Activated CD4-positive, alpha-beta T cell treated with anti-CD3 and anti-CD28 coated beads, Interleukin-2, amount 10 ng/mL, durations not matched to agents 7 days and 5 days (primary cell): ENCODE measurements around the gene IGHMBP2. TPM values are rescaled to one million over a fixed set of nuclear protein-coding genes. Genes with fewer than 3 reads are reported as not detected.
A peak's percentile ranks its signal among the peaks of the same experiment; 100 is the strongest.
"Not testable (repeated sequence)": the region's sequence is repeated elsewhere in the genome, so short reads cannot be mapped to it uniquely, and the experiment has no call there.

ENCODE experiments used
- CTCF ChIA-PET: fragments of 350-600 bp; sonication (Branson Sonifier 250); formaldehyde crosslinking; loops from one replicate; lab custom pipeline; 2021; ENCODE audit warnings: antibody characterized with exemption; lab: Charles Lee
- POLR2A ChIA-PET: fragments of 350-600 bp; sonication (Branson Sonifier 250); formaldehyde crosslinking; loops from one replicate; lab custom pipeline; 2021; ENCODE audit warnings: antibody characterized with exemption; lab: Charles Lee
- DNase-seq: peaks from one replicate; pipeline ENCODE4 v3.0.0-alpha.2; 2020
- H3K27ac Mint-ChIP-seq: one replicate; pipeline ENCODE4 v1.8.0; 2021; ENCODE audit warnings: mild to moderate bottlenecking, moderate library complexity, mixed read lengths
- H3K27me3 Mint-ChIP-seq: one replicate; pipeline ENCODE4 v1.8.0; 2021; ENCODE audit warnings: mixed read lengths
- H3K36me3 Mint-ChIP-seq: one replicate; pipeline ENCODE4 v1.8.0; 2021; ENCODE audit warnings: low read depth, mixed read lengths
- H3K4me1 Mint-ChIP-seq: one replicate; pipeline ENCODE4 v1.8.0; 2021; ENCODE audit warnings: mixed read lengths
- H3K4me3 Mint-ChIP-seq: one replicate; pipeline ENCODE4 v1.8.0; 2021; ENCODE audit warnings: mild to moderate bottlenecking, moderate library complexity, mixed read lengths
- H3K9me3 Mint-ChIP-seq: one replicate; pipeline ENCODE4 v1.8.0; 2021; ENCODE audit warnings: mixed read lengths
- total RNA-seq, 2 experiments: library from RNA; stranded (reverse); gene quantifications; one replicate each; pipeline ENCODE4 v1.2.3, GENCODE V29; 2021

IGHMBP2 gene
- total RNA-seq, 2 experiments from 2014 or later = 23.9 to 28.3 TPM

- H3K9me3 Mint-ChIP-seq = peaks cover 2% of the 10 kb centered on the region
- H3K4me3 Mint-ChIP-seq = no peak overlapping the region
- CTCF ChIA-PET = no interaction called here
- DNase-seq = no peak
- peaks cover 32% of the 10 kb centered on the region for H3K27me3 Mint-ChIP-seq
- H3K4me1 Mint-ChIP-seq = peaks cover 14% of the 10 kb centered on the region
- H3K36me3 Mint-ChIP-seq = no peaks in the 10 kb centered on the region
- POLR2A ChIA-PET = no interaction called here
- no peak overlapping the region for H3K27ac Mint-ChIP-seq
Observed at GRCh38 chr11:68868221-68868835, 35.4 kb upstream of the IGHMBP2 start.

- Mint-ChIP-seq H3K36me3 (no peaks in the 10 kb centered on the region), H3K4me1 (peaks cover 17% of the 10 kb centered on the region), H3K4me3 (no peak overlapping the region), H3K9me3 (no peaks in the 10 kb centered on the region), H3K27me3 (peaks cover 33% of the 10 kb centered on the region), H3K27ac (no peak overlapping the region)
- ChIA-PET POLR2A (no interaction called here), CTCF (no interaction called here)
- DNase-seq = no peak
Observed at GRCh38 chr11:68870470-68870869, 33.2 kb upstream of the IGHMBP2 start.

DNA sequence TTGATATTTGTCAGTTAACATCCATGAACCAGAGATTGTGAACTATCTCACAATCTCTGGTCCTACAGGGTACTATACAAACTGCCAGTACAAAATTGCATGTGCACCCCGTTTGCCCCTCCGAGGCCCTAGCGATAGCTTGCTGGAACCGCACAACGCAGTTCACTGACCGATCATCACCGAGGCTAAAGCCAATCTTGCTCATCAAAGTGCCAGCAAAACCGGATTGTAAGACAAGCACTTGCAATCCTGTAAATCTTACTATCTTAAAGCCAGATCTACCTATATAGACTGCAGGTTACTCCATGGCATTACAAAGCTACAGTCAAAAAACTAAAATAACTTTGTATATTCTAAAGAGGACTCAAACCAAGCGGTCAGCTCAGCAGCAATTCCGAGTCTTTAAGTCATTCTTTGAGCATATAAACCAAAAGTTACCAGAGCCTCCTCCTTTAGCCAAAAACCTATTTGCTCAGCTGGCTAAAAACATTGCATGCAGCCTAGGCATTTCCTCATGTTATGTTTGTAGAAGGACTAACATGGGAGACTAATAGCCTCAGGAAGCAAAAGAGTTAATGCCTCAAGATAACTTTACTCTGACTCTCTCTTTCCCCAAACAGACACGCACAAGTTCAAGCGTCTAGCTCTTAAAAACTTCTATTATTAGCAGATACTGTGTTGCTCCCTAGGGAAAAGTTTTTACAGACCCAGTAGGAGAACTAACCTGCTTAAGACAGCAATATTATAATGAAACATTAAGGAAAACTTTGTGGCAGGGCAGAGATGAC, 31.3 kb upstream of the IGHMBP2 start:
- no peaks in the 10 kb centered on the region for H3K9me3 Mint-ChIP-seq
- CTCF ChIA-PET = no interaction called here
- H3K4me3 Mint-ChIP-seq = no peak overlapping the region
- no peak overlapping the region for H3K27ac Mint-ChIP-seq
- H3K4me1 Mint-ChIP-seq = peaks cover 17% of the 10 kb centered on the region
- H3K36me3 Mint-ChIP-seq = no peaks in the 10 kb centered on the region
- no peak for DNase-seq
- POLR2A ChIA-PET = no interaction called here
- H3K27me3 Mint-ChIP-seq = peaks cover 33% of the 10 kb centered on the region

DNA sequence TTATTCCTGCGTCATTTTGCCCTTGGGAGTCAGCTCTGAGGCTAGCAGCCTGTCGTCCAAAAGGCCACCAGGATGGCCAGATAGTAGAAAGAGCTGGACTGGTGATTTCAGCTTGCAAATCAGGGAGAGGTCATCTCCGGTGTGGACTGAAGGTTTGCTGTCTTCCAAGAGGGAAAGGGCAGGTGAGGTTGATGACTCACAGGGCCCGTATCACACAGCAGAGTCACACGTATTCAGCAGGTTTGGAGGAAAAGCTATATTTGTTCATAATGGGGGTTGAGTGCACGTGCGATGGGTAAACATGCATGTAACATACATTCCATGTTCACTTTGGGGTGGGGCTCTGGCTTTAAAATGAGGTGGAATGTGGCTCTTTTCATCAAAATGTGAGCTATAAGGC, 25.7 kb upstream of the IGHMBP2 start:
- peaks cover 2% of the 10 kb centered on the region for H3K36me3 Mint-ChIP-seq
- H3K9me3 Mint-ChIP-seq = no peaks in the 10 kb centered on the region
- H3K27ac Mint-ChIP-seq = no peak overlapping the region
- H3K4me3 Mint-ChIP-seq = no peak overlapping the region
- ChIA-PET POLR2A (no interaction called here), CTCF (no interaction called here)
- H3K27me3 Mint-ChIP-seq = peaks cover 4% of the 10 kb centered on the region
- H3K4me1 Mint-ChIP-seq = peaks cover 3% of the 10 kb centered on the region
- no peak for DNase-seq

- no peaks in the 10 kb centered on the region for H3K9me3 Mint-ChIP-seq
- no peaks in the 10 kb centered on the region for H3K4me1 Mint-ChIP-seq
- H3K4me3 Mint-ChIP-seq = no peak overlapping the region
- ChIA-PET POLR2A (no interaction called here), CTCF (interaction anchor here (0.6 to 0.7 kb wide), 2 partner anchors 185 to 330 kb away, joined by 4 to 5 read pairs; no protein-coding TSS in a partner anchor)
- no peak overlapping the region for H3K27ac Mint-ChIP-seq
- H3K36me3 Mint-ChIP-seq = peaks cover 2% of the 10 kb centered on the region
- no peaks in the 10 kb centered on the region for H3K27me3 Mint-ChIP-seq
- DNase-seq = no peak
Observed at GRCh38 chr11:68880851-68881250, 22.8 kb upstream of the IGHMBP2 start.

DNA sequence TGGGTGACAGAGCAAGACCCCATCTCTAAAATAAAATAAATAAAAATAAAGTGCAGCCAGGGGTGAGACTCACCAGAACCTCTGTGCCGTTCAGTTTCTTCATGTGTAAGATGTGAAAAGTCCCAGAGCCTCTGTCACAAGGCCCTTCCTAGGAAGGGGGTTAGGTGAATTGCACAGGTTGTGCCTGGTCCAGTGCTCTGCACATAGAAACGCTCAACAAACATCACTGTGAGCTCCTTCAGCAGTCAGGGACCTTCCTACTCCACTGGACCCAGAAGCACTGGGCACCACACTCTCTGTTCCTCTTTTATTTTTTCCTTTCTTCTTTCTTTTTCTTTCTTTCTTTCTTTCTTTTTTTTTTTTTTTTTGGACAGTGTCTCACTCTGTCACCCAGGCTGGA, 22.4 kb upstream of the IGHMBP2 start:
- DNase-seq = no peak
- CTCF ChIA-PET = interaction anchor here (0.6 kb wide), 1 partner anchor 184 kb away, joined by 4 read pairs; no protein-coding TSS in a partner anchor
- H3K27me3 Mint-ChIP-seq = no peaks in the 10 kb centered on the region
- no peaks in the 10 kb centered on the region for H3K4me1 Mint-ChIP-seq
- H3K27ac Mint-ChIP-seq = no peak overlapping the region
- POLR2A ChIA-PET = no interaction called here
- peaks cover 2% of the 10 kb centered on the region for H3K36me3 Mint-ChIP-seq
- no peaks in the 10 kb centered on the region for H3K9me3 Mint-ChIP-seq
- H3K4me3 Mint-ChIP-seq = no peak overlapping the region

DNA sequence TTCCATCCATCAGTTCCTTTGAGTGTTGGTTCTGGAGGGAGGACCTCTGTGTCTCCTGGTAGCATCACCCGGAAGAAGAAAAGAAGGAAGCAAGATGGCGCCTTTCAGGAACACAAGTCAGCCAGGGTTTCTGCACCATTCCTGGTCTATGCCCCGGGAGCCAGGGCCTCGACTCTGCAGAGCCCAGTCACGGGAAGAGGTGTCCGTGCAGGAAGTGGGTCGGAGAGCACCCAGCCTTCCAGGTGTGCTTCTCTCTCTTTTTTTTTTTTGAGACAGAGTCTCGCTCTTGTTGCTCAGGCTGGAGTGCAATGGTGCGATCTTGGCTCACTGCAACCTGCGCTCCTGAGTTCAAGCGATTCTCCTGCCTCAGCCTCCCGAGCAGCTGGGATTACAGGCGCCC, 21.3 kb upstream of the IGHMBP2 start:
- no peaks in the 10 kb centered on the region for H3K27me3 Mint-ChIP-seq
- CTCF ChIA-PET = no interaction called here
- no peak for DNase-seq
- POLR2A ChIA-PET = no interaction called here
- no peak overlapping the region for H3K4me3 Mint-ChIP-seq
- no peaks in the 10 kb centered on the region for H3K9me3 Mint-ChIP-seq
- no peaks in the 10 kb centered on the region for H3K4me1 Mint-ChIP-seq
- H3K36me3 Mint-ChIP-seq = peaks cover 2% of the 10 kb centered on the region
- no peak overlapping the region for H3K27ac Mint-ChIP-seq

GRCh38 chr11:68884827-68885226, 18.9 kb upstream of the IGHMBP2 start:
- H3K9me3 Mint-ChIP-seq, H3K4me1 Mint-ChIP-seq, H3K27ac Mint-ChIP-seq, H3K36me3 Mint-ChIP-seq, POLR2A ChIA-PET, CTCF ChIA-PET, H3K27me3 Mint-ChIP-seq, H3K4me3 Mint-ChIP-seq, DNase-seq: not testable (repeated sequence)

GRCh38 chr11:68889948-68890446, 13.7 kb upstream of the IGHMBP2 start:
- Mint-ChIP-seq H3K4me3 (no peak overlapping the region), H3K9me3 (no peaks in the 10 kb centered on the region), H3K27ac (no peak overlapping the region), H3K36me3 (peaks cover 24% of the 10 kb centered on the region), H3K27me3 (no peaks in the 10 kb centered on the region), H3K4me1 (no peaks in the 10 kb centered on the region)
- ChIA-PET CTCF (no interaction called here), POLR2A (no interaction called here)
- DNase-seq = no peak

DNA sequence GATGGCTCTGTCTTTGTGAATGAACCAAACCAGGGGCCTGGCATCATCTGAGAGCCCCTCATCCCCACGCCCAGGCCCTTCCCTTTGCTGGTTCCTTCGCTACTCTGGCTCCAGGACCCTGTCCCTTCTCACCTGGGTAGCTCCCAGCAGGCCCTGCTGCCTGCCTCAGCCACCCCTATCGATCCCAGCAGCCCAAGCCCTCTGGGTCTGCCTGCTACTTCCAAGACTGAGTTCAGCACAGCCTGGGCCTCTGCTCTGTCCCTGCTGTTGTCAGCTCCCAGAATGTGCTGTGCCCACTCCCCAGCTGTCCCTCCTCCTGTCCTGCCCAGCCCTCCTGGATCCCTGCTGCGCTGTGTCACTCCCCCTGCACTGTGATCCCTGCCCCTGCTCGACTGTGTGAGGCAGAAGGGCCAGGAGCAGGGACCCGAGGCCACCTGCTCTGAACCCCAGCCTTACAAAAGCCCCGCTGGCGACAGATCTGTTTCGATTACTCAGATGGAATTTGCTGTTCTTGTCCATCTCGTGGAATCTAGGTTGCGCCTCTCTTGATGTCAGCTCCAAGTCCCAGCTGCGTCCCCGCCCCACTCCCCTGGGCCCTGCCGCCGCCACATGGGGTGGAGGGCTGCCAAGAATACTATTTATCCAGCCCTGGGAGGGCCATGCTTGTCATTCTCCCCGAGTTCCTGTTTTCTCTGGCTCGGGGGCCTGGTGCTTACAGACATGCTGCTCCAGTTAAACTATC, 13.0 kb upstream of the IGHMBP2 start:
- peaks cover 24% of the 10 kb centered on the region for H3K36me3 Mint-ChIP-seq
- H3K4me3 Mint-ChIP-seq = no peak overlapping the region
- H3K27ac Mint-ChIP-seq = no peak overlapping the region
- H3K27me3 Mint-ChIP-seq = no peaks in the 10 kb centered on the region
- DNase-seq = no peak
- ChIA-PET CTCF (no interaction called here), POLR2A (no interaction called here)
- no peaks in the 10 kb centered on the region for H3K4me1 Mint-ChIP-seq
- H3K9me3 Mint-ChIP-seq = no peaks in the 10 kb centered on the region

DNA sequence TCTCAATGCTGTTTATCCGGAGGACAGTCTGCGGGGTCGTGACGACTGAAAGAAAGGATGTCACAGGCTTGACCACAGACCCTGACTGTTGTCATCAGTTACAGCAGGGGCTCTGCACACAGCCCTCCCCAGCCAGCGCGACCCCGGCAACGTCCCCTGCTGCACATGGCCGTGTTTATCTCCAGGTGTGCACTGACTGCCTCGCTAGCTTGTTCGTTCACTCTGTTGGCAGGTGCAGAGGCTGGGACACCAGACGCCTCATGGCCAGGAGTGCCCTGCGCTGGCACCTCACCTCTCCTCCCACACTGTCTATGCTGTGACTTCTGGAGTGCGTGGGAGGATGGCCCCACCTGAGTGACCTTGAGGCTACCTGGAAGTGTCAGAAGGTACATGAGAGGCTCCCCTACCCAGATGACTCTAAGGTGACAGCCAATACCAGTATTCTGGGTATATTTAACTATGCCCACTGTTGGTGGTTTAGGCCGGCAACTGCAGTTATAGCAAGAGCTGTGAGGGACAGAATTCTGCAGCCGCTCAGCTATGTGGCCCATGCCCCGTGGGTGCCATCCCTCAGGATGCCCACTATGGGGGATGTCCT, 12.2 kb upstream of the IGHMBP2 start:
- no peak overlapping the region for H3K4me3 Mint-ChIP-seq
- H3K9me3 Mint-ChIP-seq = no peaks in the 10 kb centered on the region
- no peak overlapping the region for H3K27ac Mint-ChIP-seq
- no peaks in the 10 kb centered on the region for H3K4me1 Mint-ChIP-seq
- DNase-seq = no peak
- CTCF ChIA-PET = no interaction called here
- H3K27me3 Mint-ChIP-seq = no peaks in the 10 kb centered on the region
- H3K36me3 Mint-ChIP-seq = peaks cover 27% of the 10 kb centered on the region
- POLR2A ChIA-PET = no interaction called here

- H3K27me3 Mint-ChIP-seq = no peaks in the 10 kb centered on the region
- ChIA-PET CTCF (no interaction called here), POLR2A (no interaction called here)
- no peak overlapping the region for H3K4me3 Mint-ChIP-seq
- H3K27ac Mint-ChIP-seq = no peak overlapping the region
- no peak for DNase-seq
- H3K36me3 Mint-ChIP-seq = peaks cover 35% of the 10 kb centered on the region
- no peaks in the 10 kb centered on the region for H3K4me1 Mint-ChIP-seq
- no peaks in the 10 kb centered on the region for H3K9me3 Mint-ChIP-seq
Observed at GRCh38 chr11:68892576-68892975, 11.1 kb upstream of the IGHMBP2 start.

DNA sequence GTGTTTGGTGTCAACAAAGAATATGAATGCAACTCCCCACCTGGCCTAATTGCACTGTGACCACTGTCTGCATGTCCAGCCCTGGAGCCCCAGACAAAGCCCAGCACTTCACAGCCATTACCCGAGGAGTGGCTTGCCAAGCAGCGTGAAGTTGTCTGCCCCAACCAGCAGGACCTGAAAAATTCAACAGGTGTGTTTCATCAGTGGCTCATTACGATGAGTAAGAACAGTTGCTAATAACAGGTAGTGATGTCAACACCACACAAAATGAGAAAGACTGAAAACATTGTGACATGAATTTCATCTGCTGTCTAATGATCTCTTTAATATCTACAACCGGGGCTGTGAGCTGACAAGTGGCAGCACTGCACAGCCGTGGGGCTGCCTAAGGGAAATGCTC, 10.4 kb upstream of the IGHMBP2 start:
- Mint-ChIP-seq H3K27ac (peak overlapping the region; percentile 58), H3K9me3 (no peaks in the 10 kb centered on the region), H3K4me1 (no peaks in the 10 kb centered on the region), H3K27me3 (no peaks in the 10 kb centered on the region), H3K36me3 (peaks cover 39% of the 10 kb centered on the region), H3K4me3 (no peak overlapping the region)
- CTCF ChIA-PET = no interaction called here
- POLR2A ChIA-PET = no interaction called here
- no peak for DNase-seq
